Stimulated activated naive B cell treated with anti-CD40 and anti-IgM and Interleukin-4, amounts not matched to agents 10 μg/mL and 1 μg/mL and 100 μg/mL, for 72 hours (primary cell): ENCODE measurements around the gene C16orf96.

ENCODE experiments used
- ATAC-seq, 2 donors: fragments of 150-1000 bp; cut with Tn5 transposase; replicated peaks; 2 replicates each; pipeline ENCODE4 v1.10.0; 2021; ENCODE audit warnings: moderate library complexity in 1 of 2
- DNase-seq: peaks from one replicate; pipeline ENCODE4 v3.0.0; 2021
- H3K27ac Mint-ChIP-seq: one replicate; pipeline ENCODE4 v1.8.0; 2022; ENCODE audit warnings: mild to moderate bottlenecking, mixed read lengths
- H3K27me3 Mint-ChIP-seq, 2 donors: one replicate each; pipeline ENCODE4 v1.8.0; 2022; ENCODE audit warnings: mixed read lengths in 2 of 2
- H3K36me3 Mint-ChIP-seq, 2 donors: one replicate each; pipeline ENCODE4 v1.8.0; 2022; ENCODE audit warnings: mixed read lengths in 2 of 2, mild to moderate bottlenecking in 1 of 2
- H3K4me1 Mint-ChIP-seq, 2 donors: one replicate each; pipeline ENCODE4 v1.8.0; 2022; ENCODE audit warnings: mixed read lengths in 2 of 2, mild to moderate bottlenecking in 1 of 2
- H3K4me3 Mint-ChIP-seq, 2 donors: one replicate each; pipeline ENCODE4 v1.8.0; 2022; ENCODE audit warnings: mild to moderate bottlenecking in 2 of 2, mixed read lengths in 2 of 2, moderate library complexity in 1 of 2
- H3K9me3 Mint-ChIP-seq, 2 donors: one replicate each; pipeline ENCODE4 v1.8.0; 2022; ENCODE audit warnings: mixed read lengths in 2 of 2, mild to moderate bottlenecking in 1 of 2

Gene C16orf96

DNA sequence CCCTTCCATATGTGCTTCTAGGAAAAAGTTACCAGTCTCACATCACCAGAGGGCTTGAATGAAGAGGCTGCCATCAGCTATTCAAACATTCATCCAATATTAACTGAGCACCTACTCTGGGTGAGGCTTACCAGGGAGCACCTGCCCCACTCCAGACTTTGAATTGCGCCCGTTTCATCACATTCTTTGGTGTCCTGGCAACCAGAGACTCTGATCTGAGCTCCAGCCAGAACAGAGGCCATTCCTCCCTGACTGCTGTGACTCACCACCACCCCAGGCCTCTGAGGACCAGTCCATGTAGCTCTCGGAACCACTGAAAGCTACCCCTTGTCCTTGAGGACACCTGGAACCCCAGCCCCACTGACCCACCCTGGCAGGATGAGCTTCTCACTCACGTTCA is at the start of gene C16orf96:
TSS of gene C16orf96 (plus strand) at position 229 of the 400 bp plus-strand sequence. CDS start at position 379, 150 bp downstream.
- no peaks in the 10 kb centered on the region for H3K4me1 Mint-ChIP-seq
- no peaks in the 10 kb centered on the region for H3K9me3 Mint-ChIP-seq
- peak within 1 kb of the TSS; percentile 6 for H3K27ac Mint-ChIP-seq
- H3K4me3 Mint-ChIP-seq, result no peak within 1 kb of the TSS
- H3K36me3 Mint-ChIP-seq, result no peaks in the 10 kb centered on the region
- no peak for DNase-seq
- ATAC-seq, result no peak
- H3K27me3 Mint-ChIP-seq, result peaks cover 6% of the 10 kb centered on the region in 2 donors

GRCh38 chr16:4506450-4506849 is 49.7 kb upstream of the C16orf96 start:
- Mint-ChIP-seq H3K9me3 (no peaks in the 10 kb centered on the region), H3K4me3 (peak overlapping the region; percentile 43 to 51), H3K4me1 (peaks cover 25 to 49% of the 10 kb centered on the region in 2 donors), H3K27me3 (no peaks in the 10 kb centered on the region), H3K36me3 (peaks cover 35 to 41% of the 10 kb centered on the region in 2 donors), H3K27ac (peak overlapping the region; percentile 92)
- ATAC-seq (peak; percentile 61 to 62), DNase-seq (peak; percentile 37)

- DNase-seq (no peak), ATAC-seq (no peak)
- no peaks in the 10 kb centered on the region for H3K9me3 Mint-ChIP-seq
- peaks cover 44 to 55% of the 10 kb centered on the region in 2 donors for H3K36me3 Mint-ChIP-seq
- H3K4me3 Mint-ChIP-seq, result no peak overlapping the region
- H3K4me1 Mint-ChIP-seq, result peaks cover 28 to 52% of the 10 kb centered on the region in 2 donors
- H3K27me3 Mint-ChIP-seq, result no peaks in the 10 kb centered on the region
- peak overlapping the region; percentile 37 for H3K27ac Mint-ChIP-seq
These were observed 48.4 kb upstream of the C16orf96 start for GRCh38 chr16:4507588-4508345.

GRCh38 chr16:4508806-4509205 is 47.3 kb upstream of the C16orf96 start:
- Mint-ChIP-seq H3K27ac (no peak overlapping the region), H3K27me3 (no peaks in the 10 kb centered on the region), H3K4me3 (no peak overlapping the region), H3K9me3 (no peaks in the 10 kb centered on the region), H3K4me1 (peaks cover 28 to 51% of the 10 kb centered on the region in 2 donors), H3K36me3 (peaks cover 52 to 62% of the 10 kb centered on the region in 2 donors)
- ATAC-seq (no peak), DNase-seq (no peak)

- no peaks in the 10 kb centered on the region for H3K9me3 Mint-ChIP-seq
- DNase-seq (no peak), ATAC-seq (no peak)
- H3K27me3 Mint-ChIP-seq, result no peaks in the 10 kb centered on the region
- H3K4me1 Mint-ChIP-seq, result peaks cover 30 to 51% of the 10 kb centered on the region in 2 donors
- no peak overlapping the region for H3K4me3 Mint-ChIP-seq
- no peak overlapping the region for H3K27ac Mint-ChIP-seq
- peaks cover 52 to 66% of the 10 kb centered on the region in 2 donors for H3K36me3 Mint-ChIP-seq
These were observed 46.7 kb upstream of the C16orf96 start for GRCh38 chr16:4509420-4509819.

DNA sequence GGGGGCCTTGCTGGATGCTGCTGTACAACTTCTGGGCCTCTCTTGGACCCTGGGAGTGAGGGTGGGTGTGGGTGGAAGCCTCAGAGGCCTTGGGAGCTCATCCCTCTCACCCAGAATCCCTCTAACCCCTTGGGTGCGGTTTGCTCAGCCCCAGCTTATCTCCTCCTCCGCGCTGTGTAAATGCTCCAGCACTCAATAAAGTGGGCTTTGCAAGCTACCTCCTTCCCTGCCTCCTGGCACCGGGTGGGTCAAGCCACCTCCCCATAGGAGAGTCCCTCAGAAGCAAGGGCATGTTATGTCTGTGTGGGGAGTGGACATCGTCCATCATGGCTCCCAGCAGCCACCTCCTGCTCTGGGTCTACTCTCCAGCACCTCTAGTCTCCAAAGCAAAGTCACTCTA is 46.0 kb upstream of the C16orf96 start:
- Mint-ChIP-seq H3K36me3 (peaks cover 57 to 73% of the 10 kb centered on the region in 2 donors), H3K4me3 (no peak overlapping the region), H3K4me1 (peaks cover 33 to 51% of the 10 kb centered on the region in 2 donors), H3K27me3 (no peaks in the 10 kb centered on the region), H3K9me3 (no peaks in the 10 kb centered on the region), H3K27ac (no peak overlapping the region)
- DNase-seq, result no peak
- ATAC-seq, result no peak

GRCh38 chr16:4510747-4511426 is 45.3 kb upstream of the C16orf96 start:
- Mint-ChIP-seq H3K4me3 (no peak overlapping the region), H3K9me3 (peaks cover 0 to 3% of the 10 kb centered on the region in 2 donors), H3K36me3 (peaks cover 59 to 72% of the 10 kb centered on the region in 2 donors), H3K4me1 (peaks cover 34 to 51% of the 10 kb centered on the region in 2 donors), H3K27me3 (no peaks in the 10 kb centered on the region), H3K27ac (peak overlapping the region; percentile 87)
- ATAC-seq (no peak), DNase-seq (no peak)

DNA sequence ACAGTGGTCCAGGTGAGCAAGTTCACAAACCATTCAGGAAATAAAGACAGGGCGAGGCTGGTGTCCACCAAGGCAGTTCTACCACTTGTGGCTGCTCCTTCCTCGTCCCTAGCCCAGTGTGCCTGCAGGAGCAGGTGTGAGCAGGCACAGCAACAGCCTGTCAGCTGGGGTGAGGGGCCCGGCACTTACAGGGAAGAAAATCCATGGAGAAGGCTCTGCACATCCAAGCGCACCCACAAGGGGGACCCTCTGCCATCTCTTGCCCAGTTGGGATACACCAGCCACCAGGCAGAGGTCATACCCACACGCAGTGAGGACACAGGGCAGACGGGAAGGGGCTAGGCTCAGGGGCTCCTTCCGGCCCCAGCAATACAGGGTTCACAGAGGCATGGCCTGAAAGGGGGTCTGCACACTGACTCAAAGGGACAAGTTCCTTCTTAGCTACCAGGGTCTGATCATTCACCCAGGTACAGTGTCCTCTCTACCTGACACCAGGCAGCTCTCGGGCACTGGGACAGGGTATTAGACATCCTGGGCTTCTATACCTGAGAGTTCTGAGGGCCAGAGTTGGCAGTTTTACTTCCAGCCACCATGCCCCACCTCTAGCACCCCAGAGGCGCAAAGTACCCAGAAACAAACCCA is 44.6 kb upstream of the C16orf96 start:
- DNase-seq (no peak), ATAC-seq (no peak)
- peaks cover 58 to 70% of the 10 kb centered on the region in 2 donors for H3K36me3 Mint-ChIP-seq
- H3K27ac Mint-ChIP-seq, result peak overlapping the region; percentile 87
- no peaks in the 10 kb centered on the region for H3K27me3 Mint-ChIP-seq
- peaks cover 33 to 51% of the 10 kb centered on the region in 2 donors for H3K4me1 Mint-ChIP-seq
- no peak overlapping the region for H3K4me3 Mint-ChIP-seq
- H3K9me3 Mint-ChIP-seq, result peaks cover 0 to 5% of the 10 kb centered on the region in 2 donors

DNA sequence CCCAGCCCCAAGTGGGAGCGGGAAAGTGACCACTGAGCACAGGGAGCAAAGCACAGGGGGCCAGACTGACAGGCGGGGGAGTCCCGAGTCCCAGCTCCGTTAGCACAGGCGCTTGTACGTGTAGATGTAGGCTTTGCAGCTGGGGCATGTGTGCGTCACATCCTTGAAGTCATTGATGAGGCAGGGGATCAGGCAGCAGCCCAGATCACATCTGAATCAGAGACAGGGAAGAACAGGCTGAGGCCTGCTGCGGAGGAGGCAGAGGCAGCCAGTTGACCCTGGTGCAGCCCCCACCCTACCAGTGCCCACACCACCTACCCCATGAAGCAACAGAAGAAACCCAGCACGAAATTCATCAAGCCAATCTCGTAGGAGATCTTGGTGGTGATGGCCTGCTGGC is 43.7 kb upstream of the C16orf96 start:
- no peak overlapping the region for H3K4me3 Mint-ChIP-seq
- no peaks in the 10 kb centered on the region for H3K27me3 Mint-ChIP-seq
- peaks cover 0 to 5% of the 10 kb centered on the region in 2 donors for H3K9me3 Mint-ChIP-seq
- no peak for DNase-seq
- H3K4me1 Mint-ChIP-seq, result peaks cover 33 to 50% of the 10 kb centered on the region in 2 donors
- H3K36me3 Mint-ChIP-seq, result peaks cover 57 to 68% of the 10 kb centered on the region in 2 donors
- H3K27ac Mint-ChIP-seq, result peak overlapping the region; percentile 57
- ATAC-seq, result no peak

DNA sequence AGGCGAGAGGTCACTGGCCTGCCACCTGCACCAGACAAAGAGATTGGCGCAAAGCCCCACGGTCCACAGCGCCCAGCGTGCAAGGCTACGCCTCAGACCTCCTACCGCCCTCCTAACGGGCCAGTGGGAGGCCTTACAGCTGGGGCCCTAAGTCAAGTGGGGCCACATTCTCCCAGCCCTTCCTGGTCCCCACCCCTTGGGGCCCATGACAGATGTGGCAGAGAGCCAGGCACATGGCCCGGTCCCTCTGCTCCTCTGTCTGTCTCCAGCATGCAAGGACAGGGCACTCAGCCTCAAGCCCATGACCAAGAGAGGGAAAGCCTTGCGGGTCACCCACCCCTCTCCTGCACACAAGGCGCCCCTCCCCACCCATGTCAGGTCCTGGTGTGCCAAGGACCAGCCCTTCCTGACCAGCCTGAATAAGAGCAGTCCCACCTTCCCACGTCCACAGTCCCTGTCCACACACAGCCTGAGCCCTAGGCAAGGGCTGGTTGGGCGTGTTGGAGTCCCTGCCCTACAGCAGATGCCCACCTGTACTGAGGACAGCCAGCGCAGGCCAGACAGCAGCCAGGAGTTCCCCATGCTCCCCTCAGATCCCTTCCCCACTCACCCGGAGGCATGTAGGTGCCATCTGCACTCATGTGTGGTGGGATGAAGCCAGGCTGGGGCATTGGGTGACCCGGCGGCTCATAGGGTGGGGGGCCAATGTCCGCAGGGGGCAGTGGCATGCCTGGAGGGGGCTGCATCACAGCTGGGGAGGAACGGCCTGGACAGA is 42.9 kb upstream of the C16orf96 start:
- Mint-ChIP-seq H3K27me3 (no peaks in the 10 kb centered on the region), H3K4me1 (peaks cover 33 to 52% of the 10 kb centered on the region in 2 donors), H3K36me3 (peaks cover 51 to 60% of the 10 kb centered on the region in 2 donors), H3K4me3 (no peak overlapping the region), H3K9me3 (peaks cover 0 to 5% of the 10 kb centered on the region in 2 donors), H3K27ac (peak overlapping the region; percentile 33)
- ATAC-seq (no peak), DNase-seq (no peak)

DNA sequence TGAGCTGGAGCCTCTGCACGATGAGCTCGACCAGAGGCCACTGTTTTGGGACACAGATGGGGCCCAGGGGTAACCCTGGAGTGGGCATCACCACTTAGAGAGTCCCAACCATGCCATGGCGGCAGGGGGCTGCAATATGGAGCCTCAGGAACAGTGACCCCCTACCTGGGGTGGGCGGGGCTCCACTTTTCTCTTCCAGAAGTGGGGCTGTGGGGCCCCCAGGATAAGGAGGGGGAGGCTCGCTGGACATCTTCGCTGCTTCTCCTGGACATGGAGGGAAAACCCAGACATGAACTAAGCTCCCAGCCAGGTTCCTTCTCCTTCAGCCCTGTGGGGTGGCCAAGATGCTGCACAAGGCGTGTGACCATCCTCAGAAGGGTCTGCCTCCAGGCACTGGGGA is 42.3 kb upstream of the C16orf96 start:
- Mint-ChIP-seq H3K4me1 (peaks cover 33 to 57% of the 10 kb centered on the region in 2 donors), H3K36me3 (peaks cover 48 to 59% of the 10 kb centered on the region in 2 donors), H3K9me3 (peaks cover 0 to 5% of the 10 kb centered on the region in 2 donors), H3K27ac (no peak overlapping the region), H3K4me3 (no peak overlapping the region), H3K27me3 (no peaks in the 10 kb centered on the region)
- DNase-seq (no peak), ATAC-seq (no peak)

GRCh38 chr16:4514606-4515005 is 41.5 kb upstream of the C16orf96 start:
- Mint-ChIP-seq H3K4me3 (peak overlapping the region; percentile 13 to 53), H3K4me1 (peaks cover 33 to 59% of the 10 kb centered on the region in 2 donors), H3K27me3 (no peaks in the 10 kb centered on the region), H3K27ac (peak overlapping the region; percentile 56), H3K9me3 (peaks cover 0 to 5% of the 10 kb centered on the region in 2 donors), H3K36me3 (peaks cover 44 to 55% of the 10 kb centered on the region in 2 donors)
- ATAC-seq, result no peak
- DNase-seq, result no peak

- DNase-seq, result peak; percentile 59
- H3K36me3 Mint-ChIP-seq, result peaks cover 37 to 48% of the 10 kb centered on the region in 2 donors
- peak; percentile 96 to 97 for ATAC-seq
- no peaks in the 10 kb centered on the region for H3K27me3 Mint-ChIP-seq
- peaks cover 34 to 64% of the 10 kb centered on the region in 2 donors for H3K4me1 Mint-ChIP-seq
- peaks cover 0 to 5% of the 10 kb centered on the region in 2 donors for H3K9me3 Mint-ChIP-seq
- H3K27ac Mint-ChIP-seq, result peak overlapping the region; percentile 90
- H3K4me3 Mint-ChIP-seq, result peak overlapping the region; percentile 55 to 61
These were observed 40.4 kb upstream of the C16orf96 start for GRCh38 chr16:4515611-4516233.
